ENCODE measurements around the gene HSD17B4. TPM values are rescaled to one million over a fixed set of nuclear protein-coding genes. Genes with fewer than 3 reads are reported as not detected.
A peak's percentile ranks its signal among the peaks of the same experiment; 100 is the strongest.

The HSD17B4 gene
- total RNA-seq, 2 experiments from 2014 or later: 92.3 to 113 TPM

DNA sequence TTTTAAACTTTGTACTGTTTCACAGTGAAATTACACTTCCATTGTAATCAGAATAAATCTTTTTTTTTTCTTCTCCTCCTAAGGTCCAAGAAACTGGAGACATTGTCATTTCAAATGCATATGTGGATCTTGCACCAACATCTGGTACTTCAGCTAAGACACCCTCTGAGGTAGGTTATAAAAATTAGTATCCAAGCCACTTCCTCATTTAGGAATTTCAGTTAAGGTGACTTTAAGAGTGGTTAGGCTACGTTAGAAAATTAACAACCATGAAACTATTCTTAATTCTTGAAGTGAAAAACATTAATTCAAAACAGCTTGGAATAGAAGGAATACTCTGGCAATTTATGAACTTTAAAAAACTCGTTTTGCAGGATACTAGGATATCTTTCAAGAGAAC lies 77.5 kb downstream of the HSD17B4 start:
- Mint-ChIP-seq H3K4me3 (no peak overlapping the region), H3K27me3 (no peaks in the 10 kb centered on the region), H3K36me3 (ENCODE audit: low read depth) (peaks cover 16% of the 10 kb centered on the region), H3K9me3 (ENCODE audit: low read depth) (no peaks in the 10 kb centered on the region), H3K27ac (no peak overlapping the region), H3K4me1 (no peaks in the 10 kb centered on the region)
- intact Hi-C loops (cut with DNase I, micrococcal nuclease): no loop called here
- ChIA-PET CTCF (interaction anchor here (1.1 kb wide), 1 partner anchor 92 kb away, joined by 3 read pairs; no protein-coding TSS in a partner anchor), POLR2A (no interaction called here)
- DNase-seq (no peak), ATAC-seq (no peak)

DNA sequence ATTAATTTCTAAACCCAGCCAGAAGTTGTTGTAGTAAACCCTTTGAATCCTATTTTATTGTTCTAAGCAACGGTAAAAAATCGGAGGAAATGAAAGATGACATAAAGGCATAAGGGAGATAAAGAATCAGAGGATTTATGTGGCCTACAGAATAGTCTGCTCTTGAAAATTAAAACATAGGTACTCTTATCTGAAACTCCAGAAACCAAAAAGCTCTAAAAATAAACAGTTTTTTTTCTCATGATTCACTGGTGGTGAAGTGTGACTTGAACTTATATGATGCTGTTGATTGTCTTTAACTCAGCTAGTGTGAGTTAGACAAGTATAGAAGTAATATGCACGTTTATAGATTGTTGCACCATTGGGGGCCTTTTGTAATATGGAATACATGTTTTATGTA lies 80.3 kb downstream of the HSD17B4 start:
- intact Hi-C loops (cut with DNase I, micrococcal nuclease): no loop called here
- no peaks in the 10 kb centered on the region for H3K9me3 Mint-ChIP-seq (ENCODE audit: low read depth)
- no peak overlapping the region for H3K27ac Mint-ChIP-seq
- no peaks in the 10 kb centered on the region for H3K27me3 Mint-ChIP-seq
- CTCF ChIA-PET: no interaction called here
- POLR2A ChIA-PET: no interaction called here
- ATAC-seq: no peak
- peaks cover 16% of the 10 kb centered on the region for H3K36me3 Mint-ChIP-seq (ENCODE audit: low read depth)
- no peak for DNase-seq
- no peak overlapping the region for H3K4me3 Mint-ChIP-seq
- peaks cover 1% of the 10 kb centered on the region for H3K4me1 Mint-ChIP-seq

- intact Hi-C loops (cut with DNase I, micrococcal nuclease): no loop called here
- peak; percentile 58 for ATAC-seq
- ChIA-PET CTCF (interaction anchor here (1.1 kb wide), 1 partner anchor 550 kb away, joined by 5 read pairs; the partner anchor contains the start of gene DTWD2), POLR2A (no interaction called here)
- DNase-seq: peak; percentile 16
- H3K9me3 Mint-ChIP-seq (ENCODE audit: low read depth): no peaks in the 10 kb centered on the region
- H3K27me3 Mint-ChIP-seq: no peaks in the 10 kb centered on the region
- peaks cover 21% of the 10 kb centered on the region for H3K36me3 Mint-ChIP-seq (ENCODE audit: low read depth)
- H3K27ac Mint-ChIP-seq: no peak overlapping the region
- peaks cover 7% of the 10 kb centered on the region for H3K4me1 Mint-ChIP-seq
- no peak overlapping the region for H3K4me3 Mint-ChIP-seq
These were observed 85.4 kb downstream of the HSD17B4 start for GRCh38 chr5:119537704-119538103.

GRCh38 chr5:119541716-119542115 lies 89.4 kb downstream of the HSD17B4 start:
- Mint-ChIP-seq H3K9me3 (ENCODE audit: low read depth) (no peaks in the 10 kb centered on the region), H3K36me3 (ENCODE audit: low read depth) (peaks cover 16% of the 10 kb centered on the region), H3K4me3 (no peak overlapping the region), H3K27ac (no peak overlapping the region), H3K4me1 (peaks cover 7% of the 10 kb centered on the region), H3K27me3 (no peaks in the 10 kb centered on the region)
- POLR2A ChIA-PET: no interaction called here
- ATAC-seq (no peak), DNase-seq (no peak)
- CTCF ChIA-PET: interaction anchor here (0.6 to 1.6 kb wide), 4 partner anchors 11 to 554 kb away, joined by 3 to 5 read pairs (median 4); no protein-coding TSS in a partner anchor
- intact Hi-C loops (cut with DNase I, micrococcal nuclease): no loop called here

- POLR2A ChIA-PET: no interaction called here
These were observed 99.5 kb downstream of the HSD17B4 start for GRCh38 chr5:119551819-119552218.

DNA sequence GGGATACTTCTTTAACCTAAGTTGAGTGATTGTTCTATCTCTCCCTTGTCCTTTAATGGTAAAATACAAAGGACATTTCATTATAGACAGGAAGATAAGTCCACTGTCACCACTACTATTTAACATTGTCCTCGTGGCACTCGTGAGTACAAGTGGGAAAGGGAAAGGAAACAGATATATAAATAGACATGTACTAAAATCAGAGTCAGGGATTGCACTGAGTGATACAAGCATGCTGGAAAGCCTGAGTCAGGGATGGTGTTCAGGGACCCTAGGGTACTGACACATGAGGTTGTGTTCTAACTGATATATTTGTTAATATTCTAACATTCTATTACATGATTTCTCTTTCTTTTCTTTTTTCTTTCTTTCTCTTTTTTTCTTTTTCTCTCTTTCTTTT lies 102.3 kb downstream of the HSD17B4 start:
- intact Hi-C loops (cut with DNase I, micrococcal nuclease): no loop called here
- Mint-ChIP-seq H3K4me3 (no peak overlapping the region), H3K36me3 (ENCODE audit: low read depth) (peaks cover 10% of the 10 kb centered on the region), H3K4me1 (no peaks in the 10 kb centered on the region), H3K27me3 (no peaks in the 10 kb centered on the region), H3K27ac (no peak overlapping the region), H3K9me3 (ENCODE audit: low read depth) (peaks cover 15% of the 10 kb centered on the region)
- ATAC-seq (no peak), DNase-seq (no peak)
- ChIA-PET POLR2A (no interaction called here), CTCF (no interaction called here)

More at GRCh38 chr5:119551819-119552218, 99.5 kb downstream of the HSD17B4 start:
- intact Hi-C loops (cut with DNase I, micrococcal nuclease): no loop called here
- H3K4me3 Mint-ChIP-seq: no peak overlapping the region
- peaks cover 6% of the 10 kb centered on the region for H3K36me3 Mint-ChIP-seq (ENCODE audit: low read depth)
- no peak overlapping the region for H3K27ac Mint-ChIP-seq
- H3K27me3 Mint-ChIP-seq: no peaks in the 10 kb centered on the region
- H3K9me3 Mint-ChIP-seq (ENCODE audit: low read depth): peaks cover 8% of the 10 kb centered on the region
- no peaks in the 10 kb centered on the region for H3K4me1 Mint-ChIP-seq
- CTCF ChIA-PET: no interaction called here
- ATAC-seq (no peak), DNase-seq (no peak)

- POLR2A ChIA-PET: no interaction called here
- H3K4me1 Mint-ChIP-seq: no peaks in the 10 kb centered on the region
- H3K27me3 Mint-ChIP-seq: no peaks in the 10 kb centered on the region
- intact Hi-C loops (cut with DNase I, micrococcal nuclease): loop anchor here in 1 of 2 experiments (10.0 kb wide), 1 partner anchor 174 kb away; no protein-coding TSS in a partner anchor
- no peaks in the 10 kb centered on the region for H3K36me3 Mint-ChIP-seq (ENCODE audit: low read depth)
- H3K27ac Mint-ChIP-seq: no peak overlapping the region
- no peak overlapping the region for H3K4me3 Mint-ChIP-seq
- DNase-seq (no peak), ATAC-seq (no peak)
- CTCF ChIA-PET: interaction anchor here (1.5 kb wide), 1 partner anchor 37 kb away, joined by 4 read pairs; no protein-coding TSS in a partner anchor
- H3K9me3 Mint-ChIP-seq (ENCODE audit: low read depth): no peaks in the 10 kb centered on the region
These were observed 118.6 kb downstream of the HSD17B4 start for GRCh38 chr5:119570910-119571309.

DNA sequence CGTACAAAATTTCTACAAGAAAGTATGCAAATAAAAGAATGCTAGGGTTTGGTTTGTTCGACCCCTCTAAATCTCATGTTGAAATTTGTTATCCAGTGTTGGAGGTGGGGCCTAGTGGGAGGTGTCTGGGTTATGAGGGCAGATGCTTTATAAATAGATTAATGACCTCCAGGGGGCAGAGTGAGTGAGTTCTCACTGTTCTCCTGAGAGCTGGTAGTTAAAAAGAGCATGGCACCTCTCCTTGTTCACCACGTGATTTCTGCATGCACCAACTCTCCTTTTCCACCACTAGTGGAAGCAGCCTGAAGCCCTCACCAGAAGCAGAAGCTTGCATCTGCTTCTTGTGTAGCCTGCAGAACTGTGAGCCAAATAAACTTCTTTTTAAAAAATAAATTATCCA lies 126.6 kb downstream of the HSD17B4 start:
- intact Hi-C loops (cut with DNase I, micrococcal nuclease): loop anchor here (1.0 to 10.0 kb wide), 2 partner anchors 165 to 166 kb away; no protein-coding TSS in a partner anchor
- H3K27ac Mint-ChIP-seq: no peak overlapping the region
- ChIA-PET CTCF (interaction anchor here (0.8 kb wide), 1 partner anchor 411 kb away, joined by 3 read pairs; no protein-coding TSS in a partner anchor), POLR2A (no interaction called here)
- H3K27me3 Mint-ChIP-seq: no peaks in the 10 kb centered on the region
- ATAC-seq (peak; percentile 58), DNase-seq (peak; percentile 6)
- H3K36me3 Mint-ChIP-seq (ENCODE audit: low read depth): no peaks in the 10 kb centered on the region
- no peaks in the 10 kb centered on the region for H3K9me3 Mint-ChIP-seq (ENCODE audit: low read depth)
- no peak overlapping the region for H3K4me3 Mint-ChIP-seq
- no peaks in the 10 kb centered on the region for H3K4me1 Mint-ChIP-seq

DNA sequence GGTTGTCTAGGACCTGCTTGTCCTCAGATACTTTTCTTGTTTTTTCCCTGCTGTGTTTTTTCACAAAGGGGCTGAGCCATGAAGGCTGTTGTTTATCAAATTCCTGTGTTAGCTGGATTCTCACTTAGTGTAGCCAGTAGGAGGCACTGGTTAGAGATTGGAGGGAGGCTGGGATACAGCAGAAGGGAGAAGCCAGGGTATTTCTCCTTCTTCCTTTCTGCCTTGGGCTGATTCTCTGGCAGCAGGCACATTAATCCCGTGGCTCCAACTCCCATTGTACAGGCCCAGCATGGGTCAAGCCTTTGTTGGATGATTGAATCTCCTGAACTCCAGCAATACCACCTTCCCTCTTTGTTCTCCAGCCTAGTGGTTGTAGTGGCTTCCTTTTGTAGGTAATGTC lies 130.7 kb downstream of the HSD17B4 start:
- ChIA-PET CTCF (interaction anchor here (0.8 kb wide), 1 partner anchor 42 kb away, joined by 3 read pairs; no protein-coding TSS in a partner anchor), POLR2A (no interaction called here)
- intact Hi-C loops (cut with DNase I, micrococcal nuclease): no loop called here
- Mint-ChIP-seq H3K27me3 (peaks cover 5% of the 10 kb centered on the region), H3K4me3 (no peak overlapping the region), H3K36me3 (ENCODE audit: low read depth) (no peaks in the 10 kb centered on the region), H3K4me1 (no peaks in the 10 kb centered on the region), H3K27ac (no peak overlapping the region), H3K9me3 (ENCODE audit: low read depth) (no peaks in the 10 kb centered on the region)
- no peak for DNase-seq
- no peak for ATAC-seq

DNA sequence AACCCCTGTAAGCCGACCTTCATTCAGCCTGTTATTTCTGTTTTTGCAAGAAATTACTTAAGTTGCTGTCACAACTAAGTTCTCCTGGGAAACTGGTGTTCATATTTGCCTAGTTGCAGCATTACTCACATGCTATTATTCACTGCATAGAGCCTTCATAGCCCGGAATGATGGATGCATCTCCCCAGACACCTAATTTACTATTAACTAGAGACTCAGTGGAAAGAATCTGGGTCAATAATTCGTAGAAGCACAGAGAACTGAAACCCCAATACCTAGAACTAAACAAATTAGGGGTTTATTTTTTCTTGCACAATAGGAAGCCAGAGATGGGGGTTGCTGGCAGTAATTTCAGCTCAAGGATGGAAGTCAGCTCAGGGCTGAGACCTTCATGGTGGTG lies 131.4 kb downstream of the HSD17B4 start:
- ChIA-PET POLR2A (no interaction called here), CTCF (interaction anchor here (0.8 kb wide), 1 partner anchor 12 kb away, joined by 3 read pairs; no protein-coding TSS in a partner anchor)
- peaks cover 5% of the 10 kb centered on the region for H3K27me3 Mint-ChIP-seq
- intact Hi-C loops (cut with DNase I, micrococcal nuclease): no loop called here
- ATAC-seq (no peak), DNase-seq (no peak)
- no peaks in the 10 kb centered on the region for H3K36me3 Mint-ChIP-seq (ENCODE audit: low read depth)
- no peak overlapping the region for H3K27ac Mint-ChIP-seq
- H3K4me1 Mint-ChIP-seq: no peaks in the 10 kb centered on the region
- H3K4me3 Mint-ChIP-seq: no peak overlapping the region
- H3K9me3 Mint-ChIP-seq (ENCODE audit: low read depth): no peaks in the 10 kb centered on the region
